ENCODE results near the gene EYA4.
A peak's percentile ranks its signal among the peaks of the same experiment; 100 is the strongest.

The EYA4 gene, protein sequence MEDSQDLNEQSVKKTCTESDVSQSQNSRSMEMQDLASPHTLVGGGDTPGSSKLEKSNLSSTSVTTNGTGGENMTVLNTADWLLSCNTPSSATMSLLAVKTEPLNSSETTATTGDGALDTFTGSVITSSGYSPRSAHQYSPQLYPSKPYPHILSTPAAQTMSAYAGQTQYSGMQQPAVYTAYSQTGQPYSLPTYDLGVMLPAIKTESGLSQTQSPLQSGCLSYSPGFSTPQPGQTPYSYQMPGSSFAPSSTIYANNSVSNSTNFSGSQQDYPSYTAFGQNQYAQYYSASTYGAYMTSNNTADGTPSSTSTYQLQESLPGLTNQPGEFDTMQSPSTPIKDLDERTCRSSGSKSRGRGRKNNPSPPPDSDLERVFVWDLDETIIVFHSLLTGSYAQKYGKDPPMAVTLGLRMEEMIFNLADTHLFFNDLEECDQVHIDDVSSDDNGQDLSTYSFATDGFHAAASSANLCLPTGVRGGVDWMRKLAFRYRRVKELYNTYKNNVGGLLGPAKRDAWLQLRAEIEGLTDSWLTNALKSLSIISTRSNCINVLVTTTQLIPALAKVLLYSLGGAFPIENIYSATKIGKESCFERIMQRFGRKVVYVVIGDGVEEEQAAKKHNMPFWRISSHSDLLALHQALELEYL

GRCh38 chr6:133241086-133241900, at the start of gene EYA4:
TSS of gene EYA4 (plus strand) at chr6:133241357. CDS start at chr6:133274781, 33,424 bp downstream.
- no peak within 1 kb of the TSS for H3K27ac ChIP-seq (ENCODE audit: low read depth, low read length)
- no peaks in the 10 kb centered on the region for H3K36me3 ChIP-seq (ENCODE audit: insufficient read depth, low read length)
- peak within 1 kb of the TSS; percentile 53 to 56 for H3K4me3 ChIP-seq (ENCODE audit: low read depth in 1 of 2, low read length in 2 of 2)
- no peaks in the 10 kb centered on the region for H3K9me3 ChIP-seq (ENCODE audit: low read length)
- H3K4me1 ChIP-seq (ENCODE audit: insufficient read depth, low read length) = peaks cover 13% of the 10 kb centered on the region
- no peak within 1 kb of the TSS for H3K9ac ChIP-seq (ENCODE audit: low read length)
- H3K27me3 ChIP-seq (ENCODE audit: control insufficient read depth in 1 of 2, insufficient read depth in 2 of 2, low read length in 2 of 2) = peaks cover 13 to 32% of the 10 kb centered on the region in 2 donors

- Histone ChIP-seq H3K27me3 (ENCODE audit: control insufficient read depth in 1 of 2, insufficient read depth in 2 of 2, low read length in 2 of 2) (no peaks in the 10 kb centered on the region), H3K27ac (ENCODE audit: low read depth, low read length) (no peak overlapping the region), H3K36me3 (ENCODE audit: insufficient read depth, low read length) (no peaks in the 10 kb centered on the region), H3K9ac (ENCODE audit: low read length) (no peak overlapping the region), H3K4me3 (ENCODE audit: low read depth in 1 of 2, low read length in 2 of 2) (no peak overlapping the region), H3K9me3 (ENCODE audit: low read length) (no peaks in the 10 kb centered on the region), H3K4me1 (ENCODE audit: insufficient read depth, low read length) (no peaks in the 10 kb centered on the region)
Observed at GRCh38 chr6:133193396-133193795, 47.8 kb upstream of the EYA4 start.

- Histone ChIP-seq H3K9ac (ENCODE audit: low read length) (no peak overlapping the region), H3K27me3 (ENCODE audit: control insufficient read depth in 1 of 2, insufficient read depth in 2 of 2, low read length in 2 of 2) (no peaks in the 10 kb centered on the region), H3K36me3 (ENCODE audit: insufficient read depth, low read length) (no peaks in the 10 kb centered on the region), H3K4me1 (ENCODE audit: insufficient read depth, low read length) (no peaks in the 10 kb centered on the region), H3K9me3 (ENCODE audit: low read length) (no peaks in the 10 kb centered on the region), H3K27ac (ENCODE audit: low read depth, low read length) (no peak overlapping the region), H3K4me3 (ENCODE audit: low read depth in 1 of 2, low read length in 2 of 2) (no peak overlapping the region)
Observed at GRCh38 chr6:133198725-133199124, 42.4 kb upstream of the EYA4 start.

GRCh38 chr6:133201231-133201630, 39.9 kb upstream of the EYA4 start:
- Histone ChIP-seq H3K4me1 (ENCODE audit: insufficient read depth, low read length) (no peaks in the 10 kb centered on the region), H3K9ac (ENCODE audit: low read length) (no peak overlapping the region), H3K27ac (ENCODE audit: low read depth, low read length) (no peak overlapping the region), H3K9me3 (ENCODE audit: low read length) (no peaks in the 10 kb centered on the region), H3K4me3 (ENCODE audit: low read depth in 1 of 2, low read length in 2 of 2) (no peak overlapping the region), H3K36me3 (ENCODE audit: insufficient read depth, low read length) (no peaks in the 10 kb centered on the region), H3K27me3 (ENCODE audit: control insufficient read depth in 1 of 2, insufficient read depth in 2 of 2, low read length in 2 of 2) (no peaks in the 10 kb centered on the region)

GRCh38 chr6:133202610-133203343, 38.4 kb upstream of the EYA4 start:
- H3K9me3 ChIP-seq (ENCODE audit: low read length) = no peaks in the 10 kb centered on the region
- H3K27me3 ChIP-seq (ENCODE audit: control insufficient read depth in 1 of 2, insufficient read depth in 2 of 2, low read length in 2 of 2) = no peaks in the 10 kb centered on the region
- H3K9ac ChIP-seq (ENCODE audit: low read length) = no peak overlapping the region
- no peaks in the 10 kb centered on the region for H3K4me1 ChIP-seq (ENCODE audit: insufficient read depth, low read length)
- H3K36me3 ChIP-seq (ENCODE audit: insufficient read depth, low read length) = no peaks in the 10 kb centered on the region
- no peak overlapping the region for H3K4me3 ChIP-seq (ENCODE audit: low read depth in 1 of 2, low read length in 2 of 2)
- H3K27ac ChIP-seq (ENCODE audit: low read depth, low read length) = no peak overlapping the region

DNA sequence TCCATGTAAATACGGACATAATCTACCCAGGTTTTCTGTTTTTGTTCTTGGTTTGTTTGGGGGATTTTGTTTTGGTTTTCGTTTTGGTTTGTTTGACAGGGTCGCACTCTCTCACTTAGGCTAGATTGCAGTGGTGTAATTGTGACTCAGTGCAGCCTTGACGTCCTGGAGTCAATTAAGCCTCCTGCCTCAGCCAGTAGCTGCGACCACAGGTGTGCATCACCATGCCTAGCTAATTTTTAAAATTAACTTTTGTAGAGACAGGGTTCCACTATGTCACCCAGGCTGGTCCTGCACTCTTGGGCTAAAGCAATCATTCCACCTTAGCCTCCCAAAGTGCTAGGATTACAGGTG, 37.8 kb upstream of the EYA4 start:
- Histone ChIP-seq H3K9me3 (ENCODE audit: low read length) (no peaks in the 10 kb centered on the region), H3K27ac (ENCODE audit: low read depth, low read length) (no peak overlapping the region), H3K36me3 (ENCODE audit: insufficient read depth, low read length) (no peaks in the 10 kb centered on the region), H3K4me3 (ENCODE audit: low read depth in 1 of 2, low read length in 2 of 2) (no peak overlapping the region), H3K9ac (ENCODE audit: low read length) (no peak overlapping the region), H3K4me1 (ENCODE audit: insufficient read depth, low read length) (no peaks in the 10 kb centered on the region), H3K27me3 (ENCODE audit: control insufficient read depth in 1 of 2, insufficient read depth in 2 of 2, low read length in 2 of 2) (no peaks in the 10 kb centered on the region)

DNA sequence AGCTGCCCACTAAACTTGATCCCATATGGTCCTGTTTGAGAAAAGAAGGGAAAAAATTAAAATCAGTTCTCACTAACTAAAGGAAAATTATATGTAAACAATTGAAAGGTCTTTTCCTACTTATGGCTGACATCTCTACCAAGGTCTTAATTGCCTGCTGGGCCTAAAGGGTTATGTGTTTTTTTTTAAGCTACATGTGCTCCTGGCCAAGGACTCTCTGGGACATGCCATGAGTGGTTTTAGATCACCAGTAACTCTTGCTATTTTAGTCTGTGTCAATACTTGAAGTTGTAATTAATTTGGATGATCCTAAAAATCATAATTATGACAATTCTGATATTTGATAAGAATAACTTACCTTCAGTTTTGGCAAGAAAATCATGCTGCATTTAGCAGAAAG, 35.9 kb upstream of the EYA4 start:
- no peak overlapping the region for H3K27ac ChIP-seq (ENCODE audit: low read depth, low read length)
- no peaks in the 10 kb centered on the region for H3K36me3 ChIP-seq (ENCODE audit: insufficient read depth, low read length)
- no peaks in the 10 kb centered on the region for H3K27me3 ChIP-seq (ENCODE audit: control insufficient read depth in 1 of 2, insufficient read depth in 2 of 2, low read length in 2 of 2)

DNA sequence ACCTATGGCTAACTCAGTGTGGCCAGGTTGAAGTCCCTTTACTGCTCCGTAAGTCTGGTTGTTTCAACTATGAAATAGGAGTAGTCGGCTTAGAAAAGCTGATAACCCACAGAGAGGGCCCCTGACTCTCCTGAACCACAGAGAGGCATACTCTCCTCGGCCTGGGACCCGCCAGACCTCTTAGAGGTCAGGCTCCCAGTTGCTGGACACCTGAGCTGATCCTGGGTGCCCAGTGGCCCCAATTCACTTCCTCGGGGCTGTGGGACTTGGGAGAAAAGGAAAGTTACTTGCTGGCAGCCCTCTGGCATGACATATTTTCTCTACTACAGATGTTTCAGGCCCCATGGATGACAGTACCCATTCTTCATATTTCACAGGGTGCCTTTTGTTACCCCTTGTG, 34.2 kb upstream of the EYA4 start:
- Histone ChIP-seq H3K9me3 (ENCODE audit: low read length) (no peaks in the 10 kb centered on the region), H3K36me3 (ENCODE audit: insufficient read depth, low read length) (no peaks in the 10 kb centered on the region), H3K9ac (ENCODE audit: low read length) (no peak overlapping the region), H3K27me3 (ENCODE audit: control insufficient read depth in 1 of 2, insufficient read depth in 2 of 2, low read length in 2 of 2) (no peaks in the 10 kb centered on the region), H3K4me3 (ENCODE audit: low read depth in 1 of 2, low read length in 2 of 2) (no peak overlapping the region), H3K4me1 (ENCODE audit: insufficient read depth, low read length) (no peaks in the 10 kb centered on the region), H3K27ac (ENCODE audit: low read depth, low read length) (no peak overlapping the region)

More for the DNA sequence above, 35.9 kb upstream of the EYA4 start:
- no peaks in the 10 kb centered on the region for H3K4me1 ChIP-seq (ENCODE audit: insufficient read depth, low read length)
- H3K4me3 ChIP-seq (ENCODE audit: low read depth in 1 of 2, low read length in 2 of 2) = no peak overlapping the region
- H3K9ac ChIP-seq (ENCODE audit: low read length) = no peak overlapping the region
- H3K9me3 ChIP-seq (ENCODE audit: low read length) = no peaks in the 10 kb centered on the region

DNA sequence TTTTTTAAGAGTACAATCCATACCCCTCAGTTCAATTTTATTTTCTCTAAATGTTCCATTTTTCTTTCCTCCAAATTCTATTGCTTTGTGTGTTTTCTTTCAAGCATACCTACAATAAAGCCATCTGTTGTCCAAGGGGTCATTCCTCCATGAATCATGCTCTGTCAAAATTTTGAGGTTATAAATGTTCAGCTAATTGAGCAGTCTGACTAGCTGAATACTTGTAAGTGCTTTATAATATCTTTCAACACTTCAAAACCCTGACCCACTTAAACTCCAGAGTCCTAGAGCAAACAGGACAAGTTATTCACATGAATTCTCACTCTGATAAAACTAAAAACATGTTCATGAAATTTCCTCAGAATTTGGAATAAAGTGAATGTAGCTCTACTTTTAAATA, 33.4 kb upstream of the EYA4 start:
- H3K9ac ChIP-seq (ENCODE audit: low read length) = no peak overlapping the region
- no peaks in the 10 kb centered on the region for H3K27me3 ChIP-seq (ENCODE audit: control insufficient read depth in 1 of 2, insufficient read depth in 2 of 2, low read length in 2 of 2)
- H3K36me3 ChIP-seq (ENCODE audit: insufficient read depth, low read length) = no peaks in the 10 kb centered on the region
- H3K27ac ChIP-seq (ENCODE audit: low read depth, low read length) = no peak overlapping the region
- H3K4me3 ChIP-seq (ENCODE audit: low read depth in 1 of 2, low read length in 2 of 2) = no peak overlapping the region
- H3K4me1 ChIP-seq (ENCODE audit: insufficient read depth, low read length) = no peaks in the 10 kb centered on the region
- no peaks in the 10 kb centered on the region for H3K9me3 ChIP-seq (ENCODE audit: low read length)

GRCh38 chr6:133208183-133208755, 32.9 kb upstream of the EYA4 start:
- no peaks in the 10 kb centered on the region for H3K36me3 ChIP-seq (ENCODE audit: insufficient read depth, low read length)
- no peak overlapping the region for H3K27ac ChIP-seq (ENCODE audit: low read depth, low read length)
- no peaks in the 10 kb centered on the region for H3K9me3 ChIP-seq (ENCODE audit: low read length)
- no peaks in the 10 kb centered on the region for H3K4me1 ChIP-seq (ENCODE audit: insufficient read depth, low read length)
- H3K27me3 ChIP-seq (ENCODE audit: control insufficient read depth in 1 of 2, insufficient read depth in 2 of 2, low read length in 2 of 2) = no peaks in the 10 kb centered on the region
- H3K9ac ChIP-seq (ENCODE audit: low read length) = no peak overlapping the region
- H3K4me3 ChIP-seq (ENCODE audit: low read depth in 1 of 2, low read length in 2 of 2) = no peak overlapping the region

- no peaks in the 10 kb centered on the region for H3K9me3 ChIP-seq (ENCODE audit: low read length)
- no peaks in the 10 kb centered on the region for H3K27me3 ChIP-seq (ENCODE audit: control insufficient read depth in 1 of 2, insufficient read depth in 2 of 2, low read length in 2 of 2)
Observed at GRCh38 chr6:133214267-133214666, 26.9 kb upstream of the EYA4 start.

More at GRCh38 chr6:133214267-133214666, 26.9 kb upstream of the EYA4 start:
- no peaks in the 10 kb centered on the region for H3K36me3 ChIP-seq (ENCODE audit: insufficient read depth, low read length)
- no peak overlapping the region for H3K9ac ChIP-seq (ENCODE audit: low read length)
- H3K4me3 ChIP-seq (ENCODE audit: low read depth in 1 of 2, low read length in 2 of 2) = no peak overlapping the region
- no peaks in the 10 kb centered on the region for H3K4me1 ChIP-seq (ENCODE audit: insufficient read depth, low read length)
- no peak overlapping the region for H3K27ac ChIP-seq (ENCODE audit: low read depth, low read length)

Data from muscle layer of colon (tissue), 2 donors.